PFSK-1 (cell line): ENCODE measurements around the gene DSPP.

Source experiments
- POLR2AphosphoS5 ChIP-seq: IDR thresholded peaks from 2 replicates; pipeline ENCODE4 v1.6.1; 2012; ENCODE audit warnings: low read depth, mild to moderate bottlenecking, control low read depth, low read length, moderate library complexity
- REST ChIP-seq, 2 experiments: IDR thresholded peaks; 2 replicates each; pipeline versions ENCODE4 v1.6.1 to v1.8.0; 2011 to 2012; ENCODE audit warnings: low read depth in 2 of 2, low read length in 2 of 2, control low read depth in 1 of 2, inconsistent platforms in 1 of 2, mild to moderate bottlenecking in 1 of 2, moderate library complexity in 1 of 2; ENCODE audit not compliant: insufficient read depth in 1 of 2

GRCh38 chr4:87608229-87608628, at the start of gene DSPP:
- no peak for TF ChIP-seq REST (IDR thresholded peaks at IDR 0.05; ENCODE audit: insufficient read depth in 1 of 2, low read depth in 2 of 2, low read length in 2 of 2)
- no peak for TF ChIP-seq POLR2AphosphoS5
